ENCODE data around the gene TMOD3.

The TMOD3 gene

GRCh38 chr15:51889486-51889885 lies 60.0 kb downstream of the TMOD3 start:
- H3K4me3 ChIP-seq (ENCODE audit: low read depth, low read length), result no peak overlapping the region

- no peak overlapping the region for H3K4me3 ChIP-seq (ENCODE audit: low read depth, low read length)
Observed at GRCh38 chr15:51904421-51904820, 75.0 kb downstream of the TMOD3 start.

- H3K4me3 ChIP-seq (ENCODE audit: low read depth, low read length), result no peak overlapping the region
Observed at GRCh38 chr15:51904931-51905330, 75.5 kb downstream of the TMOD3 start.

DNA sequence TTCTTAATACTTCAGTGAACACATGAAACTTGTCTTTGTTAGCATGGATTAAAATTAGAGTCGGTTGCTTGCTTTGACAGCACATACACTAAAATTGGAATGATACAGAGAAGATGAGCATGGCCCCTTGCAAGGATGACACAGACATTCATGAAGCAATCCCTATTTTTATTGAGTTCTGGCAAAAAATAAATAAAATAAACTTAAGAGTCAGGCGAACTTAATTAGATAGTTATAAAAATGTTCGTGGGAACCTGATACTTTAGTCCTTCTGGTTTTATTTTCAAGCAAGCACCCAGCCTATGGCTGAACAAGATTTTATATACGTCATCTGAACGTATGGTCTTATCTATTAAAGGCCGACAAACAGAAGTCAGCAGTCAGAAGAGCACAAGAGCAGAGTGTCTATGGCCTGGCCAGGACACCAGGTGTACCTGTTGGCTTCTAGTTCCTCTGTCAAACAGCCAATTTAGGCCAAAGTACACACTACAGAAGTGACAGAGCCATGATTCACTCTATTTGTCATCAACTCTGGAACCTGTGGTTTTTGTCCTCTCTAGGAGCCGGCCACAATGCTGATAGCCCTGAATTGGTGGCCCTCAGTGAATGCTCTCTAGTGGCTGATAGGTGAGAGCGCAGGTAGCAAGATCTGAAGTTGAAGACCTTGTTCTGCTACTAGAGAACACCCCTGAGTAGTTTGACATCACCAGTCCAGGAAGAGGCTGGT lies 77.8 kb downstream of the TMOD3 start:
- H3K4me3 ChIP-seq (ENCODE audit: low read depth, low read length), result no peak overlapping the region

GRCh38 chr15:51908316-51908715 lies 78.9 kb downstream of the TMOD3 start:
- no peak overlapping the region for H3K4me3 ChIP-seq (ENCODE audit: low read depth, low read length)

DNA sequence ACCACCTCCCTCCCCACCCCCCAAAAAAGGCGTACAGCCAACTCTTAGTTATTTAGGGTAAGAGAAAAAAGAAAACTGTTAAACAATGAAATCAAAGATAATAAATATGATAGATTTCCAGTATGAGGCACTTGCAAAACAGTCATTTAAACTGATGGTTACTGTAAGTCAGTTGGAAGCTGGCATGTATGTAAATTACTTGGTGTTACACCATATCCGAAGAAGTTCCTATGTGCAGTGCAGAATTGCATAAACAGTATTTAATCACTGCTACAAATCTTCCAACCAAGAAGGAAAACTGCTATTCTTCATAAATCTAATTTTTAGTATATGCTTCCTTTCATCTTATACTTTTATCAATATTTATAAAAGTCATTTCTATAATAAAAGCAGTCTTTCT lies 80.1 kb downstream of the TMOD3 start:
- no peak overlapping the region for H3K4me3 ChIP-seq (ENCODE audit: low read depth, low read length)

DNA sequence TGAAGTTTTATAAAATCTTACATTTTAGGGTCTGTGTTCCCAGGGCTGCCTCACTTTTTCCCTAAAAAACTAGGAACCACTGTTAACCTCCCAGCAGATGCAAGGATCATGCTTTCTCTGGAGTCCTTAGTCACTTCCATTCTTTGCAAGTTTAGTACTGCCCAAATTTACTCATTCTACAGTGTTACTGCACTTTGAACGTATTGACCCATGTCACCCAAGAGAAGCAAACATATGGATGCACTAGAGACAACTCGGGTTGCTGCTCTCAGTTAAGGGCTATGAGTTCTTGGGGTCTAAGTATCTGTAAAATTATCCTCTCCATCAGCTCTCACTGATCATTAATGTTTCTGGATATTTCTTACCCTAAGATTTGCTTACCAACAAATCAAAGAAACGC lies 83.1 kb downstream of the TMOD3 start:
- no peak overlapping the region for H3K4me3 ChIP-seq (ENCODE audit: low read depth, low read length)

DNA sequence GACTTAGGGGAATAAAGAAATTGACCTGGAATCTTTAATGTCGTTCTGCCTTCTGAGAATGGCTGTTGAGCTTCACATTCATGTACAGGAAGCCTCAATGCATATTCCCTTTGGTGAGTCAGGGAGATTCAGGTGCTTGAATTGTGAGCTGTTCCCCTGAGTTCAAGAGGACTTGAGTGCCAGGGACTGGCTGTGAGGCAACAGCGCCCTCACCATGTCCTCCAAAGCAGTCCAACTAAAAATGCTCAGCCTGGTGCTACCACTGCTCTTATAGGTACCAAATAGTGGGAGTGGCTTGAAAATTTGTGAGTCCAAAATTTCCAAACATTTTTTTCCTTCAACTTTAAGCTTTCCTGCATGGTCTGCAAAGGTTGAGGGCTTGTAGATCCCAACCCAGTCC lies 88.0 kb downstream of the TMOD3 start:
- H3K4me3 ChIP-seq (ENCODE audit: low read depth, low read length), result no peak overlapping the region

- no peak overlapping the region for H3K4me3 ChIP-seq (ENCODE audit: low read depth, low read length)
Observed at GRCh38 chr15:51924156-51925068, 95.0 kb downstream of the TMOD3 start.

- no peak overlapping the region for H3K4me3 ChIP-seq (ENCODE audit: low read depth, low read length)
Observed at GRCh38 chr15:51926809-51927208, 97.4 kb downstream of the TMOD3 start.

GRCh38 chr15:51931016-51931415 lies 101.6 kb downstream of the TMOD3 start:
- H3K4me3 ChIP-seq (ENCODE audit: low read depth, low read length), result no peak overlapping the region

DNA sequence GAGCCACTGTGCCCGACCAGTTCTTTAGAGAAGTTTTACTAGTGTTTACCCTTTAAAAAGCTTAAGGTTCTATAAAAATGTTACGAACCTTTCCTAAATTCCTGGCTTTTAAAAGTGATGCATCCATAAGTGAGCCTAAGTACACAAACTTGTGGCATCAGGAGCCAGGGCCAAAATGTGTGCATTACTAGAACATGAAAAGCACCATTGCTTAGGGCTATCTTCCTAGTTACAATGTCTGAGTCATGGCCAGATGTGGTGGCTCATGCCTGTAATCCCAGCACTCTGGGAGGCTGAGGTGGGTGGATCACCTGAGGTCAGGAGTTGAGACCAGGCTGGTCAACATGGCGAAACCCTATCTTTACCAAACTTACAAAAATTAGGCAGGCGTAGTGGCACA lies 102.2 kb downstream of the TMOD3 start:
- no peak overlapping the region for H3K4me3 ChIP-seq (ENCODE audit: low read depth, low read length)

DNA sequence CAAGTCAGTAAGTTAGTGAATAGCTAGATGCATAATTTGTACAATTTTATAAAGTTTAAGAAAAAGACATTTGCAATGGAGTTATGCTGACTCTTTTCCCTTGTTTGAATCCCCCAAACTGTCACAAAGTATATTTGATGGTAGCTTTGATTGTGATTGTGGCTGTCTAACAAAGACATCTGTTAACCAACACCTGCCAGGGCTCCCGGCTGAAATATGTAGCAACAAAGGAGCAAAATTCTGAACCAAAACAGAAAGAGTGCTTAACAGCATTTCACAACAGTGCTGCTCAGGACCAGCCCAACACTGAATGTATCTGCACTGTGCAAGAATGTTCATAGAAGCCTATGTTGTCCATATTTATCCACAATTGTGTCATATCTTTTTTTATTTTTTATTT lies 102.7 kb downstream of the TMOD3 start:
- no peak overlapping the region for H3K4me3 ChIP-seq (ENCODE audit: low read depth, low read length)

GRCh38 chr15:51935466-51936104 lies 106.1 kb downstream of the TMOD3 start:
- H3K4me3 ChIP-seq (ENCODE audit: low read depth, low read length), result no peak overlapping the region

DNA sequence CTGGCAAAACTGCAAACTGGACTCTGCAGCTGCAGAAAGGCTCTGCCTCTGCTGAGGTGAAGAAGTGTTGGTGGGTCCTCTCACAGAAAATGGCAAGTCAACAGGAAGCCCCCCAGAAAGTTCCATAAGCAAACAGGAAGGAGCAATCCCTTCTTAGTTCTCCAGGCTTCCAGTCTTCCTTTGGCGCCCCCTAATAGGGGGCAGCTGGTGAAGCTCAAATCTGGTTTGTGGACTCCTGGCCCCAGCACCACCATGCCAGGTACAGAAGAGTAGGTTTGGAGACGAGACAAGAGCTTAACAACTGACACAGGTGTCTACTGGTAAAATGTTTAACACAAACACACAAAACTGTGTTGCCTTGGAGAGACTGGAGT lies 106.6 kb downstream of the TMOD3 start:
- no peak overlapping the region for H3K4me3 ChIP-seq (ENCODE audit: low read depth, low read length)

GRCh38 chr15:51938286-51938685 lies 108.8 kb downstream of the TMOD3 start:
- H3K4me3 ChIP-seq (ENCODE audit: low read depth, low read length), result no peak overlapping the region

GRCh38 chr15:51939216-51939615 lies 109.8 kb downstream of the TMOD3 start:
- no peak overlapping the region for H3K4me3 ChIP-seq (ENCODE audit: low read depth, low read length)

- no peak overlapping the region for H3K4me3 ChIP-seq (ENCODE audit: low read depth, low read length)
Observed at GRCh38 chr15:51947124-51947523, 117.7 kb downstream of the TMOD3 start.

GRCh38 chr15:51952805-51953204 lies 123.4 kb downstream of the TMOD3 start:
- H3K4me3 ChIP-seq (ENCODE audit: low read depth, low read length), result no peak overlapping the region

- H3K4me3 ChIP-seq (ENCODE audit: low read depth, low read length), result no peak overlapping the region
Observed at GRCh38 chr15:51955504-51955903, 126.1 kb downstream of the TMOD3 start.
